Measurements from ENCODE around the gene PRDX5. TPM values are rescaled to one million over a fixed set of nuclear protein-coding genes. Genes with fewer than 3 reads are reported as not detected.

The PRDX5 gene
- total and polyA plus RNA-seq, 9 of the 15 experiments (the other 6 are each of a cell fraction or from before 2014, with no cell fraction given), result 40.8 to 327 (median 204) TPM

- peak; percentile 98 for TF ChIP-seq CEBPG (CRISPR knock-in tag; IDR thresholded peaks at IDR 0.05)
- peak; percentile 97 for TF ChIP-seq CEBPG (tag; conservative IDR thresholded peaks at IDR 0.05 in 1 of 2, IDR thresholded peaks at IDR 0.05 in 1 of 2)
- peak; percentile 96 for TF ChIP-seq HDAC3 (IDR thresholded peaks at IDR 0.05; ENCODE audit: borderline replicate concordance, partially characterized antibody)
- peak; percentile 98 for TF ChIP-seq PKNOX1 (IDR thresholded peaks at IDR 0.05)
- TF ChIP-seq GATAD2B (IDR thresholded peaks at IDR 0.05; ENCODE audit: borderline replicate concordance), result peak; percentile 84
- no peak for TF ChIP-seq SREBF2 (CRISPR knock-in tag; IDR thresholded peaks at IDR 0.05)
- peak; percentile 33; the same call in 1 of the 2 replicates for TF ChIP-seq RB1 (IDR thresholded peaks at IDR 0.05; ENCODE audit: low read depth)
- 0 out of 2 replicates have a peak, but pooled peaks have one; percentile 49 for TF ChIP-seq ATF4 (CRISPR knock-in tag; IDR thresholded peaks at IDR 0.05)
- TF ChIP-seq JUNB (CRISPR knock-in tag; conservative IDR thresholded peaks at IDR 0.05), result peak; percentile 53
- TF ChIP-seq RBM15 (IDR thresholded peaks at IDR 0.05; ENCODE audit: insufficient read depth, low read length), result no peak
- no peak for TF ChIP-seq FOXK1 (CRISPR knock-in tag; IDR thresholded peaks at IDR 0.05; ENCODE audit: borderline replicate concordance)
- TF ChIP-seq THRA (IDR thresholded peaks at IDR 0.05), result no peak
- peak; percentile 98 for TF ChIP-seq TRIM24 (IDR thresholded peaks at IDR 0.05)
- TF ChIP-seq FOXJ3 (CRISPR knock-in tag; IDR thresholded peaks at IDR 0.05), result no peak
- peak; percentile 94 for TF ChIP-seq DMBX1 (CRISPR knock-in tag; IDR thresholded peaks at IDR 0.05; ENCODE audit: borderline replicate concordance)
- TF ChIP-seq ZKSCAN8 (CRISPR knock-in tag; IDR thresholded peaks at IDR 0.05), result peak; percentile 85
- no peak for TF ChIP-seq ARID3B (CRISPR knock-in tag; IDR thresholded peaks at IDR 0.05; ENCODE audit: borderline replicate concordance)
Observed at GRCh38 chr11:64334764-64335735, 17.1 kb downstream of the PRDX5 start (continued).
